GM21717 (cell line): ENCODE measurements around the gene MICB.
"Not testable (repeated sequence)": the region's sequence is repeated elsewhere in the genome, so short reads cannot be mapped to it uniquely, and the experiment has no call there.

Experiments used
- ATAC-seq: cut with Tn5 transposase; IDR thresholded peaks from one replicate; pipeline ENCODE4 v1.9.1; 2021; ENCODE audit warnings: mild to moderate bottlenecking, moderate library complexity; ENCODE audit not compliant: unreplicated experiment

MICB gene

GRCh38 chr6:31473780-31474761, 23.9 kb upstream of the MICB start:
- no peak for ATAC-seq

GRCh38 chr6:31474871-31475286, 23.1 kb upstream of the MICB start:
- no peak for ATAC-seq

- no peak for ATAC-seq
Measured at GRCh38 chr6:31476515-31477139, 21.3 kb upstream of the MICB start.

- no peak for ATAC-seq
Measured at GRCh38 chr6:31477521-31477920, 20.4 kb upstream of the MICB start.

GRCh38 chr6:31478186-31478950, 19.6 kb upstream of the MICB start:
- no peak for ATAC-seq

GRCh38 chr6:31479151-31479932, 18.6 kb upstream of the MICB start:
- no peak for ATAC-seq

- no peak for ATAC-seq
Measured at GRCh38 chr6:31479933-31480535, 17.9 kb upstream of the MICB start.

- no peak for ATAC-seq
Measured at GRCh38 chr6:31480574-31480973, 17.4 kb upstream of the MICB start.

GRCh38 chr6:31483392-31483791, 14.6 kb upstream of the MICB start:
- ATAC-seq = no peak

GRCh38 chr6:31485055-31485454, 12.9 kb upstream of the MICB start:
- no peak for ATAC-seq

GRCh38 chr6:31486065-31486837, 11.7 kb upstream of the MICB start:
- ATAC-seq = not testable (repeated sequence)

- ATAC-seq = not testable (repeated sequence)
Measured at GRCh38 chr6:31487674-31488073, 10.3 kb upstream of the MICB start.

- no peak for ATAC-seq
Measured at GRCh38 chr6:31489086-31489485, 8.9 kb upstream of the MICB start.

GRCh38 chr6:31490115-31490873, 7.7 kb upstream of the MICB start:
- no peak for ATAC-seq

- not testable (repeated sequence) for ATAC-seq
Measured at GRCh38 chr6:31493550-31493874, 4.4 kb upstream of the MICB start.

GRCh38 chr6:31493875-31494694, 3.9 kb upstream of the MICB start:
- ATAC-seq = peak; percentile 31

- no peak for ATAC-seq
Measured at GRCh38 chr6:31495580-31495979, 2.4 kb upstream of the MICB start.

GRCh38 chr6:31496826-31497225, 1.1 kb upstream of the MICB start:
- ATAC-seq = not testable (repeated sequence)
